Stimulated activated CD4-positive, alpha-beta T cell treated with anti-CD3 and anti-CD28 coated beads, Interleukin-4, amount 100 ng/mL, for 1 hour (primary cell): ENCODE data around the gene AP3B2.
"Not testable (repeated sequence)": the region's sequence is repeated elsewhere in the genome, so short reads cannot be mapped to it uniquely, and the experiment has no call there.

Source experiments
- DNase-seq: peaks from one replicate; pipeline ENCODE4 v3.0.0-alpha.2; 2020

The AP3B2 gene

GRCh38 chr15:82709421-82710207, at the start of gene AP3B2:
AP3B2 (minus strand) TSS chr15:82709875; CDS start chr15:82709706, 169 bp downstream.
- DNase-seq, result peak; percentile 73

- DNase-seq, result no peak
Observed at GRCh38 chr15:82751308-82751707, 41.6 kb upstream of the AP3B2 start.

- peak; percentile 20 for DNase-seq
Observed at GRCh38 chr15:82750831-82751180, 41.1 kb upstream of the AP3B2 start.

DNA sequence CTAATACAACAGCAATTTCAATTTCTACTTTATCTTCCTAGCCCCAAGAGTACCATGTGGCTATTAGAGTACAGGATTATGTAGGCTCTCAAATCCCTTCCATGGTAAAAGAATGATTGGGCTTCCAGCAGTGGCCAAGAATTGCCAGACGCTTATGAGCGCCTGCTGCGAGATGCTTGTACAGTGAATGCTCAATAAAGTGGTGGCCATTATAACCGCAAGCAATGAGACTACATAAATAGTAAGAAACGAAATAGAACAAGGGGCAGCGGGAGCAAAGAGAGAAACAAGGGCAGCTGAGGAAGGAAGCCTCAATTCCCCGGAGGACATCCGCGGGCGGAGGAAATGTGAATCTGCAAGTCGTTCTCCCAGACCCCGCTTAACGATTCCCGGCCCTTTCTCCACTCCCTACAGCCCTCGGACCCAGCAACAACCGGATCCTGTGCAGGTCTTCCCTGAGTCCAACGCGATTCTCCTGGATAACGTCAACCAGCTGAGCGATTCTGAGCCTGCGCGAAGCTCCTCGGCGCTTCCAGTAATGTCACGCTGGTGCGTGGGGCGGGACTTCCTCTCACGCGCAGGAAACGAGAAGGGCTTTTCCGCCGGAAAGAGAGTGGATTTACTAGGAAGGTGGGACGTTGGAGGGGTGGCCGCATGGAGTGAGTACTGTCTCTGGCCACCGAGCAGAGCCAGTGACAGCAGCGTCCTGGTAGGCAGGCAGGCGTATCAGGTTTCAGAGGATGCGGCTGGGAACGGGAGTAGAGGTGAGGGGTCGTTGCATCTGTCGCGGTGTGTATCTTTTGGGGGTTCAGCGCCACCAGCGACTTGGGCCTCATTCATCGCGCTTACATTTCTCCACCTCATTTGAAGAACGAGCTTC, 40.5 kb upstream of the AP3B2 start:
- peak; percentile 85 for DNase-seq

DNA sequence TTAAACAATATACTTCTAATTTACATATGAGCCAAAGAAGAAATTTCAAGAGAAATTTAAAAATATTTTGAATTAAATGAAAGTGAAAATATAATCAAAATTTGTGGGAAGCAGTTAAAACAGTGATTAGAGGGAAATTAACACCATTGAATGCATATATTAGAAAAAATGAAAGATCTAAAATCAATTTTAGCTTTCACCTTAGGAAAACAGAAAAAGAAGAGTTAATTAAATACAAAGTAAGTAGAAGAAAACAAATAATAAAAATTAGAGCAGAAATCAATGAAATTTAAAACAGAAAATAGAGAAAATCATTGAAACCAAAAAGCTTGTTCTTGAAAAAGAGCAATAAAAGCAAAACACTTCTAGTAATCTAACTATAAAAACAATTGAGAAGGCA, 38.6 kb upstream of the AP3B2 start:
- no peak for DNase-seq

DNA sequence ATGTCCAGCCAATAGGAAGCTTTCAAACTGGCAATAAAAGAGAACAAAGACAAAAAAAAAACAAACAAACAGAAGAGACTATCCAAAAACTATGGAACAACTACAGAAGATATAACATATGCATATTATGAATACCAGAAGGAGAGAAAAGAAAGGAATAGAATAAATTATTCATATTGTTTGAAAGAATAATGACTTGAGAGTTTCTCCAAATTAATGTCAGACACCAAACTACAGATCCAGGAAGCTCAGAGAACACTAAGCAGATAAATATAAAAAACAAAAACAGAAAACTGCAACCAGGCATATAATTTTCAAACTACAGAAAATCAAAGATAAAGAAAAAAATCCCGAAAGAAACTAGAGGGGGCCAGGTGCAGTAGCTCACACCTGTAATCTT, 34.1 kb upstream of the AP3B2 start:
- no peak for DNase-seq

GRCh38 chr15:82742134-82742533, 32.5 kb upstream of the AP3B2 start:
- DNase-seq, result no peak

DNA sequence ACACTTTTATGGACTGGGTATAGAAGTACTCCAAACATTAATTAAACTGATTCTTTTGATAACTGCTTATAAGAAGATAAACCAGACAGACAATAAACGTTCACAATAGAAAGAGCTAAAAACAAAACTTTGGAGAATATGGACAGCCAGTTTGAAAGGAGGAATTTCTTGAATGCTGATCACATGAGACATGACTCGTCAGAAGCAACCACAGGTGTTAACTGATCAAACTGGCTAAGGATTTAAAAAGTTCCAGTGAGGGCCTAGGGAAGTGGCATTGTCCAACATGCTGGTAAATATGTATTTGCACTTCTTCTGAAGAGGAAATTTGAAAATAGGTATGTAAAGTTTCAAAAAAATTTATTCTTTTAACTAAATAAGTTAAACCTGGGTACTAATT, 29.4 kb upstream of the AP3B2 start:
- no peak for DNase-seq

DNA sequence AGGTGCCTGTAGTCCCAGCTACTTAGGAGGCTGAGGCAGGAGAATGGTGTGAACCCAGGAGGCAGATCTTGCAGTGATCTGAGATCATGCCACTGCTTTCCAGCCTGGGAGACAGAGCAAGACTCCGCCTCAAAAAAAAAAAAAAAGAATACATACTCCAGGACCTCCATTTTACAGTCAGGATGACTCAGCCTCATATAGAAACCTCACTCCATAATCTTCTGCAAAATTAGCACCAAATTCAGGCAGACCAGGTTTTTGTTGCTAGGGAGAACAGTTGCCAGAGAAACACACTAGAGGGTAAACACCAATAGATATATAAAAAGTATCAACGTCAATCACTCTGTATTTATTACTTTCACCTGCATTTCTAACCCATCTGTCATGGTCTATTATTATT, 28.3 kb upstream of the AP3B2 start:
- DNase-seq, result no peak

GRCh38 chr15:82731527-82731926, 21.9 kb upstream of the AP3B2 start:
- no peak for DNase-seq

DNA sequence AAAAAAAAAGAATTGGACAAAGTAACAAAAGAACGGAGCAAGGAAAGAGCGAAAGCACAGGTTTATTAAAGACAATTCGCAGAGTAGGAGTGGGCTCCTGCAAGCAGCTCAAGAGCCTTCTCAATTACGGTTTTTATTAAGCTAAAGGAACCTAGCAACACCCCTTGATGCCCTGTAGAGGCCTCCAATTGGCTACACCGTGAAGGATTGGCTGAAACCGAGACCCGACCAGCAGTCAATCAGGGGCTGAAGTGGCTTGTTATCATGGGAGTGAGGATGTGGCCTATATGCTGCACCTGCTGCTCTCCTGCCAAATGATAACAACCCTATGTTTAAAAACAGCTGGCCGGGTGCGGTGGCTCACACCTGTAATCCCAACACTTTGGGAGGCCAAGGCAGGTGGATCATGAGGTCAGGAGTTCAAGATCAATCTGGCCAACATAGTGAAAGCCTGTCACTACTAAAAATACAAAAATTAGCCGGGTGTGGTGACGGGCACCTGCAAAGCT, 20.4 kb upstream of the AP3B2 start:
- DNase-seq, result no peak

DNA sequence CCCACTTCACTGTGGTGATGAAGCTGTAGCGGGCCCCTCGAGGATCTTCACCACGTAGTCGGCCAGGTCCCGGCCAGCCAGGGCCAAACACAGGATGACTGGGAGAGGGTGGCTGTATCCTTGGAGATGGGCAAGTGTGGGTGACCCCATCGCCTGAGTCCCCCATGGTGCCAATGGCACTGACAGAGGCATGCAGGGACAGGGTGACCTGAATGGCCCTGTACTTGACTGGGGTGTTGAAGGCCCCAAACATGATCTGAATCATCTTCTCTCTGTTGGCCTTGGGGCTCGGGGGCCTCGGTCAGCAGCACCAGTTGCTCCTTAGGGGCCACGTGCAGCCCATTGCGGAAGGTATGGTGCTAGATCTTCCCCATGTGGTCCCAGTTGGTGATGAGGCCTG, 17.1 kb upstream of the AP3B2 start:
- no peak for DNase-seq

DNA sequence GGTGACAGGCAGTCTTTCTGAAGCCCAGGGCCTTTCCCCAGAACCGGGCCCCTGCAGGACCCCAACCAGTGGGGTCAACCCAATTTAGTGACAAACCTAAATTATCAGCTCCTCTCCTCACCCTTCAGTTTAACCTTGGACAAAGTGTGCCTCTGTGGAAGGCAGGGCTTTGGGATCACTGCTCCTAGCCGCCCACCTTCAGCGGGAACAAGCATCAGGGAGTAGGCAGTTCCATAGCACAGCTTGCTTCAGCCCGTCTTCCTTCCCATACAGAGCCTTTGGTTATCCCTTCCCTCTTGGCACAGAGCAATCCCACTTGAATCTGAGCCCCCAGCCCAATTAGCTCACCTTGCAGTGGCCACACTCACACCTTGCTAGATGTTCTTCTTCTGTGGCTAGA, 5.3 kb upstream of the AP3B2 start:
- DNase-seq, result no peak

- no peak for DNase-seq
Observed at GRCh38 chr15:82714016-82714415, 4.3 kb upstream of the AP3B2 start.

- DNase-seq, result no peak
Observed at GRCh38 chr15:82712036-82712435, 2.4 kb upstream of the AP3B2 start.

DNA sequence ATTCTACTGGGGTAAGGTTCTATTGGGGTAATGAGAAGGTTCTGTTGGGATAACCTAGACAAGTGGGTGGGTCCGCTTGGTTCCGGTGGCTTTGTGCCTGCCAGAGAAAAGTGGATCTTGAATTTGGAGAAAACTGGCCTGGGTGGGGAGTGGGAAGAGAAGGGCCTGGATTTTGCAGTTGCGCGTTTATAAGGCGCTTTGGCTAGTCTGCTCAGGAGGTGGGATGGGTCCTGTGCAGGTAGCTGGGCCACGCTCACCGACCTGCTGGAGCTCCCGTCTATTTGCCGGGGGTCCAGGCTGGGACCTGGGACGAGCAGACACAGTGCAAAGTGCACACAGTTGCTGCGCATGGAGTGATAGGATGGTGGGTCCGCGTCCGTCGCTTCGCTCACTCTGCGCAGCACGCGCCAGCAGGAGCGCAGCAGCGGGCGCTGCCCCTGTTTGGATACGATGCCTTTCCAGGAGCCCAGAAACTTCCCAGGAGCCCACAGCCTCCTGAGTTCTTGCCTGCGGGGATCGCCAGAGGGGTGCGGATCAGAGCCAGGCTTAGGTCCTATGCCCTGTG, 1.3 kb upstream of the AP3B2 start:
- DNase-seq, result no peak

DNA sequence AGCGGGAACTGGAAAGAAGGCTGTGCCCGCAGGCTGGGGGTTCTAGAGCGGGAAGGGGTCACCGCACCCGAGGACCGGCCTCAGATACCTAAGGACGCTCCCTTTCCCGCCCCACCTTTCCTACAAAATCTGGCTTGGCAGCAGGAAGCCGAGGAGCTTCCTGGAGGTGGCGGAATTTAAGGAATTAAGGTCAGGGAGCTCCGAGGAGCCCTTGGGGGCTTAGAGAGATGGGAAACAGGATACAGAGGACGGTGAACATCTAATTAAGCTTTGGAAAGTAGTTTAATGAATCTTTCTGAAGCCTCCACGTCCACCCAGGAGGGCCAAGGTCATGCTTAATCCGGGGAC, 507 bp upstream of the AP3B2 start:
- no peak for DNase-seq

DNA sequence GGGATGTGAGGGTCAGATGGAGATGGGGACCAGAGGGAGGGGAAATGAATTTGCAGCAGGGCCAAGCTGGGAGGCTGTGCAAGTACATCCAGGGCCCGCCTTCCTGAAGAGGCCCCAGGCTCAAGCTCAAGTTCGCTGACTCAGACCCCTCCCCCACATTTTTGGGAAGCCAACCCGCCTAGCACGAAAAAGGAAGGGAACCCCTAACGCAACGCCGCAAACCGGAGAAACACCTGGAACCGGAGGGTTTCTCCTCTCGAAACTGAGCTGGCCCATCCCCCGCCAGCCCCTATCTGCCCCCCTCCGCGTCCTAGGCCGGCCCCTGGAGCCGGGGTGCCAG, 624 bp downstream of the AP3B2 start:
- no peak for DNase-seq

- not testable (repeated sequence) for DNase-seq
Observed at GRCh38 chr15:82705856-82706255, 3.8 kb downstream of the AP3B2 start.

DNA sequence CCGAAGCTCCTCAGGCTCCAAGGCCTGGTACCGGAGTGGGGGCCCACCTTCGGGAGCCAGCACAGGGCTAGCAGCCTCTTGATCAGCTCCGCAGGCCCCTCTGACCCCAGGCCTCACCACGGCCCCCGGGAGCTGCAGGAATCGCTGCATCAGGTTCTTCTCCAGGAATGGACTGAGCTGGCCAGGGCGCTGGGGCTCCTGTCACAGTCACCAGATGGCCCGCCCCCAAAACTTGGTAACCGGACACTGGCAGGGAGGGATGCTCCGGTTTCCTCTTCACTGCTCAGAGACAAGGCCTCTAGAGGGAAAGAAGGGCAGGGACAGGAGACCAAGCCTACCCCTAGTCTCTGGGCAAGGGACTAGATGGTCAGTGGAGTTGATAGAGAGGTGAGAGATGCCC, 9.9 kb downstream of the AP3B2 start:
- no peak for DNase-seq

DNA sequence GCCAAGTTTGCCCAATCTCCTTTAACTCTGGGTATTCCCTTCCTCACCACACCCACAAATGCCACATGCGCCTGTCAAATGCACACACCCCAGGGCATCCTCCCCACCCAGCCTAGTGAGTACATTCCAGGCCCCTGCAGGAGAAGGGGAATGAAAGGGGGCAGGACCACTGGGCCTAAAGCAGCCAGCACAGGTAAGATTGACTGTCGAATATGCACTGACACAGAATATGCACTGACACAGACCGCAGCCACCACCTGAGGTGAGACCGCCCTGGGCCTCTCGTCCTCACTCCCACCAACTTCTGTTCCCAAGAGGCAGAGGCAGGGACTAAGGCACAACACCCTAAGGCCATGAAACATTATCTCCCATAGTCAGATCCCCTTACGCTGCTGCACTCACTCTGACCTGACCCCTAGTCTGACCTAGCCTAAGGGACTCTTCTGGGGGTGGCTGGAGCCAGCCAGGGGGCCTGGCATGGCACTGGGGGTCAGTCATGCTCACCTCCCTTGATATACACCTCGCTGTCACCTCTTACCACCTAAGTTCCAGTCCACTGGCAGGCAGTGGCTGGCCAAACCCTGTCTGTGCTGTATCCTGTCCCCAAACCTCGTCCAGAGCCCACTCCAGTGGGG, 10.8 kb downstream of the AP3B2 start:
- no peak for DNase-seq

DNA sequence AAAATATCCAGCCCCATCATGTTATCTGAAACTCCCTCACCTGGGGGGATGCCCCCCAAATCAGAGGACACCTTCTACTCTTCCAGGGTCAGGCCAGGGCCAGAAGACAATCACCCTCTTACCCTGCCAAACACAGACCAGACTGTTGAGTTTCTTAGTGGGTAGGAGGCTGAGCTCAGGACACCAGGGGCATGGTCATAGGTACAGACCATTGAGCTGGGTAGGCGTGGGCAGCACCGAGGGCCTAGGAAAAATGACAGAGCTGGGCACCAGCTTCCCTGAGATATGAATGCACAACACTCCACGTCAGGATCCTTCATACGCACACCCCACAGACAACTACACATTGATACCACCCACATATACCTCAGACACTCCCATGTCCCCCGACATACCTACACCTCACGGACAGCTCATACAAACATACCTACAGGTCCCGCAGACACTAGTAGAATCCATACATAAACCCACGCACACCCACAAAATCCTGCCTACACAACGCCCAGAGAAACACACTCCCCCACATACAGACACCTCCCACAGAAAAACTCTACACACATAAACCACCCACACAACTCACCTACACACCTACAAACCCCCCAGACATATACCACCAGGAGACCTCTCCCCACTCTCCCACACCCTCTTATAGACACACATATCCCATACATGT, 11.8 kb downstream of the AP3B2 start:
- no peak for DNase-seq

GRCh38 chr15:82692171-82692570, 17.5 kb downstream of the AP3B2 start:
- no peak for DNase-seq
